WTC11 (cell line): Measurements from ENCODE around the gene RELB. TPM values are rescaled to one million over a fixed set of nuclear protein-coding genes. Genes with fewer than 3 reads are reported as not detected.

Experiments
- ATAC-seq: fragments of 200-7000 bp; cut with Tn5 transposase; 2 replicates; pipeline ENCODE4 v1.10.0; 2021; ENCODE audit warnings: mild to moderate bottlenecking, moderate library complexity
- CTCF ChIA-PET: fragments of 300-600 bp; sonication (Branson Sonifier 250); formaldehyde crosslinking; loops from one replicate; lab custom pipeline; 2021; ENCODE audit warnings: antibody characterized with exemption; lab: Charles Lee
- POLR2A ChIA-PET: fragments of 350-600 bp; sonication (Branson Sonifier 250); formaldehyde crosslinking; loops from one replicate; lab custom pipeline; 2021; ENCODE audit warnings: antibody characterized with exemption; lab: Charles Lee
- DNase-seq: peaks from one replicate; pipeline ENCODE4 v3.0.0; 2021; ENCODE audit warnings: low spot score
- H3K27ac Mint-ChIP-seq: 2 replicates; pipeline ENCODE4 v1.8.0; 2021; ENCODE audit warnings: mixed read lengths
- H3K27me3 Mint-ChIP-seq: 2 replicates; pipeline ENCODE4 v1.8.0; 2021; ENCODE audit warnings: low read depth, mild to moderate bottlenecking, moderate library complexity, mixed read lengths
- H3K36me3 Mint-ChIP-seq: 2 replicates; pipeline ENCODE4 v1.8.0; 2021; ENCODE audit warnings: mixed read lengths
- H3K4me1 Mint-ChIP-seq: 2 replicates; pipeline ENCODE4 v1.8.0; 2022; ENCODE audit warnings: mixed read lengths
- H3K4me3 Mint-ChIP-seq: 2 replicates; pipeline ENCODE4 v1.8.0; 2021; ENCODE audit warnings: mild to moderate bottlenecking, moderate library complexity, mixed read lengths
- H3K9me3 Mint-ChIP-seq: 2 replicates; pipeline ENCODE4 v1.8.0; 2021; ENCODE audit warnings: mixed read lengths
- ATF6 ChIP-seq: sonication (generic); formaldehyde crosslinking; IDR thresholded peaks from 2 replicates; pipeline ENCODE4 v1.8.1; 2023; ENCODE audit warnings: mild to moderate bottlenecking, missing genetic modification reagents
- CREB1 ChIP-seq: sonication (generic); formaldehyde crosslinking; IDR thresholded peaks from 2 replicates; pipeline ENCODE4 v1.8.0; 2023; ENCODE audit warnings: mild to moderate bottlenecking, missing genetic modification reagents
- CREM ChIP-seq: sonication (generic); formaldehyde crosslinking; IDR thresholded peaks from 2 replicates; pipeline ENCODE4 v1.8.1; 2022; ENCODE audit warnings: mild to moderate bottlenecking, missing genetic modification reagents, moderate library complexity
- ELF4 ChIP-seq: sonication (generic); formaldehyde crosslinking; IDR thresholded peaks from 2 replicates; pipeline ENCODE4 v1.8.1; 2022; ENCODE audit warnings: low read depth, mild to moderate bottlenecking, moderate library complexity, missing genetic modification reagents
- EMX1 ChIP-seq: fragments of 250-450 bp; sonication (Bioruptor Pico); IDR thresholded peaks from 2 replicates; pipeline ENCODE4 v1.8.0; 2021; ENCODE audit warnings: mild to moderate bottlenecking
- IRF1 ChIP-seq: sonication (generic); formaldehyde crosslinking; IDR thresholded peaks from 2 replicates; pipeline ENCODE4 v1.8.0; 2023; ENCODE audit warnings: missing genetic modification reagents
- JAZF1 ChIP-seq: fragments of 250-450 bp; sonication (Bioruptor Pico); IDR thresholded peaks from 2 replicates; pipeline ENCODE4 v1.9.0; 2021; ENCODE audit warnings: moderate library complexity, mild to moderate bottlenecking, inconsistent platforms
- MLX ChIP-seq: sonication (generic); formaldehyde crosslinking; IDR thresholded peaks from 2 replicates; pipeline ENCODE4 v1.8.1; 2023; ENCODE audit warnings: mild to moderate bottlenecking, missing genetic modification reagents, moderate library complexity
- TCF7 ChIP-seq: sonication (generic); formaldehyde crosslinking; IDR thresholded peaks from 2 replicates; pipeline ENCODE4 v1.8.0; 2022; ENCODE audit warnings: mild to moderate bottlenecking, low read depth, missing genetic modification reagents, moderate library complexity
- ZBTB43 ChIP-seq: sonication (generic); formaldehyde crosslinking; IDR thresholded peaks from 2 replicates; pipeline ENCODE4 v1.8.1; 2023; ENCODE audit warnings: mild to moderate bottlenecking, missing genetic modification reagents
- ZNF232 ChIP-seq: sonication (generic); formaldehyde crosslinking; IDR thresholded peaks from 2 replicates; pipeline ENCODE4 v1.8.0; 2022; ENCODE audit warnings: mild to moderate bottlenecking, missing genetic modification reagents
- ZNF263 ChIP-seq: sonication (generic); formaldehyde crosslinking; IDR thresholded peaks from 2 replicates; pipeline ENCODE4 v1.8.1; 2022; ENCODE audit warnings: low read depth, mild to moderate bottlenecking, moderate library complexity, missing genetic modification reagents
- ZNF532 ChIP-seq: fragments of 250-450 bp; sonication (Bioruptor Pico); IDR thresholded peaks from 2 replicates; pipeline ENCODE4 v1.9.0; 2021; ENCODE audit warnings: mild to moderate bottlenecking, borderline replicate concordance
- total RNA-seq: library from RNA; stranded (reverse); gene quantifications from 3 replicates; pipeline ENCODE4 v1.2.3, GENCODE V29; 2021

Gene RELB
- total RNA-seq, 1 experiment from 2014 or later = 8.9 TPM

- TF ChIP-seq ATF6 (no peak), IRF1 (CRISPR knock-in tag) (no peak), EMX1 (CRISPR knock-in tag) (no peak)
Measured at GRCh38 chr19:44958090-44958489, 43.2 kb upstream of the RELB start (continued).

GRCh38 chr19:44959691-44960090 is 41.6 kb upstream of the RELB start:
- ATAC-seq = no peak
- Mint-ChIP-seq H3K27ac (no peak overlapping the region), H3K4me1 (peaks cover 17% of the 10 kb centered on the region)

More at GRCh38 chr19:44959691-44960090, 41.6 kb upstream of the RELB start:
- no peak for DNase-seq
- POLR2A ChIA-PET = interaction anchor here (0.5 kb wide), 1 partner anchor 19 kb away, joined by 5 read pairs; no protein-coding TSS in a partner anchor
- Mint-ChIP-seq H3K9me3 (no peaks in the 10 kb centered on the region), H3K4me3 (no peak overlapping the region), H3K36me3 (peaks cover 23% of the 10 kb centered on the region), H3K27me3 (no peaks in the 10 kb centered on the region)
- TF ChIP-seq ZNF263 (CRISPR knock-in tag) (no peak), ATF6 (no peak), ELF4 (CRISPR knock-in tag) (no peak), ZNF532 (CRISPR knock-in tag) (no peak), MLX (CRISPR knock-in tag) (no peak), ZBTB43 (no peak), ZNF232 (no peak), JAZF1 (CRISPR knock-in tag) (no peak), TCF7 (CRISPR knock-in tag) (no peak), CREM (CRISPR knock-in tag) (no peak), CREB1 (CRISPR knock-in tag) (no peak)
- CTCF ChIA-PET = interaction anchor here (1.4 kb wide), 1 partner anchor 8 kb away, joined by 4 read pairs; no protein-coding TSS in a partner anchor
